Measurements from ENCODE around the gene FGR.

DNA sequence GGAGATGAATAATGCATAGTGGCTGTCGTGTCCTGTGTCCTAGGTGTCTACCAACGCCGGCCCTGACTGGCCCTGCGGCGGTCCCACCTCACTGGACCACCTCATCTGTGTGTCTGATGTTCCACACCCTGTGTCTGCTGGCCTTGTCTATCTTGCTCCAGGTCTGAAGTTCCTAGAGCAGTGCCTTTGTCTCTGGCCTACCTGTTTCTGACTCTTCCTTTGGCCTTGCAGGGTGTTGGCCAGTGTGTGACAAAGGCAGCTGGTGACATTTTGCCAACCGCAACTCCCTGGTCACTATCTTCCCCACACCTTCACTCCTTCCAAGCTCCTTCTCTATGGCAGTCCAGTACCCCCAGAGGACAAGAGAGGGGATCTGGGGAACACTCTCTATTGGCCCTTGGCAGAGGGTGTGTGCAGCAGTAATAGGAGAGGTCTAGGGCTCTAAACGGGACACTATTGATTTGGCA lies 29.7 kb downstream of the FGR start:
- no peak for TF ChIP-seq EZH2 (IDR thresholded peaks at IDR 0.05)
- TF ChIP-seq POLR2AphosphoS5 (IDR thresholded peaks at IDR 0.05; ENCODE audit: borderline replicate concordance, low read depth, low read length): no peak
- no peak for TF ChIP-seq FOXP2 (optimal IDR thresholded peaks at IDR 0.05; ENCODE audit: control extremely low read depth, extremely low read length, insufficient read depth)
